ENCODE measurements around the gene MAPK8.

MAPK8 gene

GRCh38 chr10:48291190-48291589 is 15.3 kb upstream of the MAPK8 start:
- H4K91ac ChIP-seq (ENCODE audit: low read depth, low read length) = no peak overlapping the region
- peaks cover 1% of the 10 kb centered on the region for H3K9me3 ChIP-seq (ENCODE audit: insufficient read depth, low read depth, low read length)
- no peaks in the 10 kb centered on the region for H3K36me3 ChIP-seq (ENCODE audit: control insufficient read depth in 1 of 2, insufficient read depth in 2 of 2, low read length in 2 of 2)
- no peak overlapping the region for H3K23ac ChIP-seq (ENCODE audit: low read length)
- no peak overlapping the region for H3K9ac ChIP-seq (ENCODE audit: low read length)
- no peak overlapping the region for H3K27ac ChIP-seq (ENCODE audit: low read depth, low read length)
- no peaks in the 10 kb centered on the region for H3K79me2 ChIP-seq (ENCODE audit: control insufficient read depth, insufficient read depth, low read length, poor library complexity)
- no peak overlapping the region for H4K12ac ChIP-seq (ENCODE audit: low read depth, low read length)
- no peak overlapping the region for H2BK5ac ChIP-seq (ENCODE audit: low read depth, low read length, poor library complexity)
- no peak overlapping the region for H4K8ac ChIP-seq (ENCODE audit: low read depth, low read length)
- no peak overlapping the region for H3K4me2 ChIP-seq (ENCODE audit: low read length)
- WGBS (ENCODE audit: extremely low coverage, insufficient coverage, insufficient read length) = no CpG with 5 or more reads among the region's 3 CpGs
- H3K4ac ChIP-seq (ENCODE audit: low read depth, low read length) = no peak overlapping the region
- no peak overlapping the region for H3K4me3 ChIP-seq (ENCODE audit: low read depth, low read length)
- H3K18ac ChIP-seq (ENCODE audit: low read length) = no peak overlapping the region
- H2BK120ac ChIP-seq (ENCODE audit: insufficient read depth, low read length, poor library complexity) = no peak overlapping the region
- no peak overlapping the region for H2AFZ ChIP-seq (ENCODE audit: insufficient read depth, low read length, poor library complexity)
- peaks cover 4 to 10% of the 10 kb centered on the region in 2 experiments for H3K4me1 ChIP-seq (ENCODE audit: control insufficient read depth in 1 of 2, insufficient read depth in 2 of 2, low read length in 2 of 2)
- no peak overlapping the region for H2AK5ac ChIP-seq (ENCODE audit: low read length)
- no peak overlapping the region for H2BK12ac ChIP-seq (ENCODE audit: low read length)
- no peaks in the 10 kb centered on the region for H3K27me3 ChIP-seq (ENCODE audit: insufficient read depth, low read length)
- DNase-seq = peak; percentile 86 to 88
- no peak overlapping the region for H3K14ac ChIP-seq (ENCODE audit: low read length)
- H3K79me1 ChIP-seq (ENCODE audit: low read length) = no peaks in the 10 kb centered on the region

- Histone ChIP-seq H3K9ac (ENCODE audit: low read length) (no peak overlapping the region), H4K12ac (ENCODE audit: low read depth, low read length) (no peak overlapping the region), H2BK120ac (ENCODE audit: insufficient read depth, low read length, poor library complexity) (no peak overlapping the region), H3K14ac (ENCODE audit: low read length) (no peak overlapping the region), H3K4ac (ENCODE audit: low read depth, low read length) (no peak overlapping the region), H3K4me1 (ENCODE audit: control insufficient read depth in 1 of 2, insufficient read depth in 2 of 2, low read length in 2 of 2) (peaks cover 3 to 6% of the 10 kb centered on the region in 2 experiments), H4K91ac (ENCODE audit: low read depth, low read length) (no peak overlapping the region), H4K8ac (ENCODE audit: low read depth, low read length) (no peak overlapping the region), H3K27ac (ENCODE audit: low read depth, low read length) (no peak overlapping the region), H2BK12ac (ENCODE audit: low read length) (no peak overlapping the region), H2AK5ac (ENCODE audit: low read length) (no peak overlapping the region), H3K79me1 (ENCODE audit: low read length) (no peaks in the 10 kb centered on the region), H3K9me3 (ENCODE audit: insufficient read depth, low read depth, low read length) (peaks cover 1% of the 10 kb centered on the region), H3K4me2 (ENCODE audit: low read length) (no peak overlapping the region), H3K36me3 (ENCODE audit: control insufficient read depth in 1 of 2, insufficient read depth in 2 of 2, low read length in 2 of 2) (no peaks in the 10 kb centered on the region), H2BK5ac (ENCODE audit: low read depth, low read length, poor library complexity) (no peak overlapping the region), H3K23ac (ENCODE audit: low read length) (no peak overlapping the region), H3K4me3 (ENCODE audit: low read depth, low read length) (no peak overlapping the region), H3K18ac (ENCODE audit: low read length) (no peak overlapping the region), H3K79me2 (ENCODE audit: control insufficient read depth, insufficient read depth, low read length, poor library complexity) (no peaks in the 10 kb centered on the region), H2AFZ (ENCODE audit: insufficient read depth, low read length, poor library complexity) (no peak overlapping the region), H3K27me3 (ENCODE audit: insufficient read depth, low read length) (no peaks in the 10 kb centered on the region)
- peak; percentile 56 to 80 for DNase-seq
- WGBS (ENCODE audit: extremely low coverage, insufficient coverage, insufficient read length) = no CpG with 5 or more reads among the region's 3 CpGs
Observed at GRCh38 chr10:48292616-48293015, 13.9 kb upstream of the MAPK8 start.

GRCh38 chr10:48294431-48294830 is 12.0 kb upstream of the MAPK8 start:
- H2AK5ac ChIP-seq (ENCODE audit: low read length) = no peak overlapping the region
- no peak overlapping the region for H3K4ac ChIP-seq (ENCODE audit: low read depth, low read length)
- H4K91ac ChIP-seq (ENCODE audit: low read depth, low read length) = no peak overlapping the region
- no peak overlapping the region for H3K14ac ChIP-seq (ENCODE audit: low read length)
- H3K18ac ChIP-seq (ENCODE audit: low read length) = no peak overlapping the region
- H2BK12ac ChIP-seq (ENCODE audit: low read length) = no peak overlapping the region
- no peak overlapping the region for H2BK5ac ChIP-seq (ENCODE audit: low read depth, low read length, poor library complexity)
- H3K79me2 ChIP-seq (ENCODE audit: control insufficient read depth, insufficient read depth, low read length, poor library complexity) = no peaks in the 10 kb centered on the region
- H2AFZ ChIP-seq (ENCODE audit: insufficient read depth, low read length, poor library complexity) = no peak overlapping the region
- no peak overlapping the region for H4K8ac ChIP-seq (ENCODE audit: low read depth, low read length)
- no peak overlapping the region for H3K27ac ChIP-seq (ENCODE audit: low read depth, low read length)
- no peak overlapping the region for H2BK120ac ChIP-seq (ENCODE audit: insufficient read depth, low read length, poor library complexity)
- H3K4me1 ChIP-seq (ENCODE audit: control insufficient read depth in 1 of 2, insufficient read depth in 2 of 2, low read length in 2 of 2) = no peaks in the 10 kb centered on the region
- H3K27me3 ChIP-seq (ENCODE audit: insufficient read depth, low read length) = no peaks in the 10 kb centered on the region
- H3K4me2 ChIP-seq (ENCODE audit: low read length) = no peak overlapping the region
- H3K9ac ChIP-seq (ENCODE audit: low read length) = no peak overlapping the region
- H4K12ac ChIP-seq (ENCODE audit: low read depth, low read length) = no peak overlapping the region
- H3K9me3 ChIP-seq (ENCODE audit: insufficient read depth, low read depth, low read length) = no peaks in the 10 kb centered on the region
- peak; percentile 58 to 94 for DNase-seq
- no peaks in the 10 kb centered on the region for H3K79me1 ChIP-seq (ENCODE audit: low read length)
- no peak overlapping the region for H3K4me3 ChIP-seq (ENCODE audit: low read depth, low read length)
- no CpG with 5 or more reads among the region's 2 CpGs for WGBS (ENCODE audit: extremely low coverage, insufficient coverage, insufficient read length)
- no peak overlapping the region for H3K23ac ChIP-seq (ENCODE audit: low read length)
- no peaks in the 10 kb centered on the region for H3K36me3 ChIP-seq (ENCODE audit: control insufficient read depth in 1 of 2, insufficient read depth in 2 of 2, low read length in 2 of 2)

GRCh38 chr10:48296576-48297098 is 9.8 kb upstream of the MAPK8 start:
- Histone ChIP-seq H3K36me3 (ENCODE audit: control insufficient read depth in 1 of 2, insufficient read depth in 2 of 2, low read length in 2 of 2) (no peaks in the 10 kb centered on the region), H3K18ac (ENCODE audit: low read length) (no peak overlapping the region), H4K8ac (ENCODE audit: low read depth, low read length) (no peak overlapping the region), H2AFZ (ENCODE audit: insufficient read depth, low read length, poor library complexity) (no peak overlapping the region), H2BK5ac (ENCODE audit: low read depth, low read length, poor library complexity) (no peak overlapping the region), H3K23ac (ENCODE audit: low read length) (no peak overlapping the region), H3K27me3 (ENCODE audit: insufficient read depth, low read length) (no peaks in the 10 kb centered on the region), H3K79me2 (ENCODE audit: control insufficient read depth, insufficient read depth, low read length, poor library complexity) (no peaks in the 10 kb centered on the region), H3K4me2 (ENCODE audit: low read length) (no peak overlapping the region), H2BK12ac (ENCODE audit: low read length) (no peak overlapping the region), H3K4ac (ENCODE audit: low read depth, low read length) (no peak overlapping the region), H3K9ac (ENCODE audit: low read length) (no peak overlapping the region), H4K91ac (ENCODE audit: low read depth, low read length) (no peak overlapping the region), H3K4me3 (ENCODE audit: low read depth, low read length) (peak overlapping the region; percentile 61), H3K4me1 (ENCODE audit: control insufficient read depth in 1 of 2, insufficient read depth in 2 of 2, low read length in 2 of 2) (no peaks in the 10 kb centered on the region), H2BK120ac (ENCODE audit: insufficient read depth, low read length, poor library complexity) (no peak overlapping the region), H3K14ac (ENCODE audit: low read length) (no peak overlapping the region), H3K27ac (ENCODE audit: low read depth, low read length) (no peak overlapping the region), H3K79me1 (ENCODE audit: low read length) (no peaks in the 10 kb centered on the region), H2AK5ac (ENCODE audit: low read length) (no peak overlapping the region), H3K9me3 (ENCODE audit: insufficient read depth, low read depth, low read length) (no peaks in the 10 kb centered on the region), H4K12ac (ENCODE audit: low read depth, low read length) (no peak overlapping the region)
- WGBS (ENCODE audit: extremely low coverage, insufficient coverage, insufficient read length) = no CpG with 5 or more reads among the region's 4 CpGs
- DNase-seq = no peak
